ENCODE data around the gene CALCR.
A peak's percentile ranks its signal among the peaks of the same experiment; 100 is the strongest.
"Not testable (repeated sequence)": the region's sequence is repeated elsewhere in the genome, so short reads cannot be mapped to it uniquely, and the experiment has no call there.

Gene CALCR

GRCh38 chr7:93562106-93562505, 12.4 kb downstream of the CALCR start:
- no peak for DNase-seq (ENCODE audit: low read depth in 2 of 2)

GRCh38 chr7:93559639-93560491, 14.7 kb downstream of the CALCR start:
- no peak for DNase-seq (ENCODE audit: low read depth in 2 of 2)

GRCh38 chr7:93558705-93559614, 15.6 kb downstream of the CALCR start:
- no peak for DNase-seq (ENCODE audit: low read depth in 2 of 2)

GRCh38 chr7:93551931-93552330, 22.6 kb downstream of the CALCR start:
- no peak for DNase-seq (ENCODE audit: low read depth in 2 of 2)

DNA sequence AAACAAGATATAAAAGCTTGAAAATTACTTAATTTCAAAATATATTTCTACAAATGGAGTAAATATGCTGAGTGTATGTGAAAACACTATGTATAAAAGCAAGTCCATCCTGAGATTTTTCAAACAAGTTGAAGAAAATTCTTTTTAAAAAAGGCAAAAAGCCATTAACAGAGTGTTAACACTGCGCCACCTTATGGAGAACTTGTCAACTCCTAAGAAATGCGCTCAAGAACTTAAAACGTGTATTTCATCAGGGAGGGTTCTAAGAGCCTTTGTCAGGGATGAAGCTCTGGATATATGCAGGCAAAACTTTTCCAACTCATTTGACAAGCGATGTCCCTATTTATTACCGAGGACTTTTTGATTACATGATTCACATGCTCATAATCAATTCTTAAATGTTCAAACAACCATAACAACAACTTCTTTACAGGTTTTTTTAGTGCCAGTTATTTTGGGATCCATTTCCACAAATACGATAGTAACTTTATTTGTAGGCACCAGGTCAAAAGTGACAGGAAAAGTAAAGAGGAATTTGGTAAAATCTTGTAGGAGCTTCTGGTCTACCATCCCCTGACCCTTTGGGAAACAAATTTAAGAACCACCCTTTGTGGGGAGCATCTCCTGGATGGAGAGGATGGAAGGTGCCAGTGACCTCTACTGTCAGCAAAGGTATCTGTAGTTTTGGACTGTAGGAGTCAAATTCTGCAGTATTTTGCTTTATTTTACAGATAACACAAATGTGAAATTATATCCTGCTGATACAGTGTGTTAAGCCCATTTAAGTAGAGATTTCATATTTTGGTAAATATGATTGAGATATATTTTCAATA, 23.2 kb downstream of the CALCR start:
- peak; percentile 6 to 9 for DNase-seq (ENCODE audit: low read depth in 2 of 2)

- no peak for DNase-seq (ENCODE audit: low read depth in 2 of 2)
Observed at GRCh38 chr7:93547716-93548115, 26.8 kb downstream of the CALCR start.

GRCh38 chr7:93544691-93545090, 29.8 kb downstream of the CALCR start:
- no peak for DNase-seq (ENCODE audit: low read depth in 2 of 2)

GRCh38 chr7:93538061-93538460, 36.5 kb downstream of the CALCR start:
- no peak for DNase-seq (ENCODE audit: low read depth in 2 of 2)

GRCh38 chr7:93535616-93536015, 38.9 kb downstream of the CALCR start:
- no peak for DNase-seq (ENCODE audit: low read depth in 2 of 2)

GRCh38 chr7:93530701-93531100, 43.8 kb downstream of the CALCR start:
- DNase-seq (ENCODE audit: low read depth in 2 of 2): no peak

DNA sequence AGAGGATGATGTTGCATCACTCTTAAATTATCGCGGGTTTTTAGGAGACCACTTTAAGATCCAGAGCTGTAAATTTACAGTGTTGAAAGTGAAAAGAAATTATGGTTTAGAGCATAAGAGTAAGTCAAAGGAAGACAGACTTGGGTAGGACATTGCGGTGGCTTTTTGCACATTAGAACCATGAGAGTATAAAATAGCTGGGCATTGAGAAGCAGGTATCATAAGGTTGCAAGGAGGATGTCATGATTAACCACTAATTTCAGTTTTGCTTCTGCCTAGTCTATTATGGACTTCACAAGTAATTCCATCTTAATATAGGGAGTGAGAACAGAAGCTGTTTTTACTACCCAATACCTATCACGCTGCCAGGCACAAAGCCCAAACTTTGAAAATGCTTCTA, 57.7 kb downstream of the CALCR start:
- no peak for DNase-seq (ENCODE audit: low read depth in 2 of 2)

DNA sequence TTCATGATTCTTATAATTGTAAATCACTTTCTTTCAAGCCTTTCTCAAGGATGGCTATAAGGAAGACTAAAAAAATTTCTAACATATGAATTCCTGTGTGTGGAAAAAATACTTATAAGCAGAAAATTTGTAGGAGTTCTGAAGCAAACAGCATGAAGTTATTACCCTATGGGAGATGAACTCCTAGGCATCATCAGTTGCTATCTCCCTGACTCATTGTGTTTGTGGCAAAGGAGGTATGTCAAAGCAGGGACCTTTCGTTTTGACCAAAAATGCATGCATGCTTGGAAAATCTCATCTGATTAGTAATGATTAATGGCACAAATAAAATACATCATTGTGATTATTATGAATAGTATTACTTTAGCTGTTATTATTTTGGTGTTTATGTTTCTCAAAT, 59.4 kb downstream of the CALCR start:
- no peak for DNase-seq (ENCODE audit: low read depth in 2 of 2)

GRCh38 chr7:93509303-93509702, 65.2 kb downstream of the CALCR start:
- no peak for DNase-seq (ENCODE audit: low read depth in 2 of 2)

DNA sequence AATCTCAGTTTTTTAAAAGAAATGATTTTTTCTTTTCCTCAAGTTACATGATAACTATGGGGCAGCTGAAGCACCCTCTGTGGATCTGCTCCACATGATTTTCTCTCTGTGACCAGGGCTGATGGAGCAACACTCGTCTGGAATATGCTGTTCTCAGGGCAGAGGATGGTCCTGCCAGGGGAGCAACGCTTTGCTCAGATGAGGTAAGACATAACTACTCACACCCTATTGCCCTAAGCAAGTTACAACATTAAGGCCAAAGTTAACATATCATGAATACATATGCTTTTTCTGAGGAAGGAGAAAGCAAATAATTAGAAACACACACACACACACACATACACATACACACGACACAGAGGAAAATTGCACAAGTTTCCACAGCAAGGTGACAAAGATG, 71.4 kb downstream of the CALCR start:
- DNase-seq (ENCODE audit: low read depth in 2 of 2): no peak

DNA sequence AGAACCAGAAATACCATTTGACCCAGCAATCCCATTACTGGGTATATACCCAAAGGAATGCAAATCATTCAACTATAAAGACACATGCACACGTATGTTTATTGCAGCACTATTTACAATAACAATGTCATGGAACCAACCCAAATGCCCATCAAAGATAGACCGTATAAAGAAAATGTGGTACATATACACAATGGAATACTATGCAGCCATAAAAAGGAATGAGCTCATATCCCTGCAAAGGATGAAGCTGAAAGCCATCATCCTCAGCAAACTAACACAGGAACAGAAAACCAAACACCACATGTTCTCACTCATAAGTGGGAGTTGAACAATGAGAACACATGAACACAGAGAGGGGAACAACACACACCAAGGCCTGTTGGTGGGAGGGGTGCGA, 82.7 kb downstream of the CALCR start:
- not testable (repeated sequence) for DNase-seq (ENCODE audit: low read depth in 2 of 2)

DNA sequence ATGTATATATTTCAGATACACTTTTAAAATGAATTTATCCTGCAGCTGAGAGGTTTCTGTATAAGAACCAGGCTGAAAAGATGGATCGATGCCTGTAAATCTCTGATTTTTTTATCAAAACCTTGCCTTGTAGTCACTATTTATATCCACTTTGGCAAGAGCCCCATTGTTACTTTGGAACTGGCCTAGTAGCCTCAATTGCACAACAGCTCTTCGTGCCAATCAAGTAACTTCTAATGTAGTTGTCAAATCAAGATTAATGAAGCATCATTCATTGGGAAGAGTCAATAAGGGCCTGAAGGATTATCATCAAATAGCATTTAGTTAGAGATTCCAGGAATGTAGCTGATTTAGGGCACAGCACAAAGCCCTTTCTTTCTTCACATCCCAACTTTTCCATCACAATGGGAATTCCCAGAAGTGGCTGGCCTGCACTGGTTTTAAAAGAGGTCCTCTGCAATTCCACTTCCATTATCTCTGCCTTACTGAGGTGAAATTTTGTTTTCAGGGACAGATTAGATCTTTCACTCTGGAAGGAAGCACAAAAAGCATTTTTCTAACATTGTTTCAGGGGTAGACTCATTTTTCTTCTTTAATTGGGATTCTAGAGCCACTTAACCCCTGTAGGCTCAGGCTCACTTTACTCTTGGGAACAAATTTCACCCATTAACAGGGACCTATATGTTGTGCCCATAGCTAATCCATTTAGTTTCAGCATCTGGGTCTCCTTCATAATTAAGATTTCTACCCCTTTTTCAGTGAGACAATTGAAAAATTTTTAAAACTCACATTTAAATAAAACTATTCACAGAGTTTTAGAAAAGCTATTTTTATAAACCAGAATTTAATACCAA, 97.8 kb downstream of the CALCR start:
- no peak for DNase-seq (ENCODE audit: low read depth in 2 of 2)

GRCh38 chr7:93475811-93476210, 98.7 kb downstream of the CALCR start:
- no peak for DNase-seq (ENCODE audit: low read depth in 2 of 2)

GRCh38 chr7:93471456-93471855, 103.1 kb downstream of the CALCR start:
- no peak for DNase-seq (ENCODE audit: low read depth in 2 of 2)

DNA sequence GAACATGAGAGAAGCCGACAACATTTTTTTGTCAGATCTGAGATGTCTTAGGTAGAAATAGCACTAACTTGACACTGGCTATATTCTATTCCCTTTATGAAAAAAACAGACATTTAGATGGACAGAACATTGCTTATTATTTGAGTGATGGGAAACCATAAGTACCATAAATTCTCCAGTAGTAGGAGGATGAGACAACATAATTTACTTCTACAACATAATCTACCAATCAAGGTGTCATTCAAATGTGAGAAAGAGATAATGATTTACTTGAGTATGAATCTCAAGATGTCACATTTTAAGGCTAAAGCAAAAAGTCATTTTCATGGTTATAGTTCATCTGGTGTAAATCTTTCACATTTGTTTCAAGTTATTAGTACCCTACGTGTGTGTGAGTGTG, 110.8 kb downstream of the CALCR start:
- no peak for DNase-seq (ENCODE audit: low read depth in 2 of 2)

DNA sequence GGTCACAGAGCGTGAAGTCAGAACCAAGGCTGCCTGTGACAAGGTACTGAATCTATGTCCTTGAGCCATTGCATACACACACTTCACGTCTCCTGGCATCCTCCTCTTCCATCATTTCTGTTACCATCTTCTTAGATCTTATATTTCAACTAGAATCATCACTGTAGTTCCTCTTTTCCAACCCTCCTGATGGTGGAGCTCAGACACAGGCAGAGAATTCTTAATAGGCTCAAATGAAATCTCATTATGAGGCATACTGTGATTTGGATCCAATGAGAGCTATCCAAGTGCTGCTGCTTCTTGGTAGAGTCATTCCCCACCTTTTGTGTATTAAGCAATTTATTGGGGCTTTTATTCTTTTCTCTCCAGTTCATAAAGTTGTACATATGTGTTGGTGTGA, 113.2 kb downstream of the CALCR start:
- DNase-seq (ENCODE audit: low read depth in 2 of 2): no peak

DNA sequence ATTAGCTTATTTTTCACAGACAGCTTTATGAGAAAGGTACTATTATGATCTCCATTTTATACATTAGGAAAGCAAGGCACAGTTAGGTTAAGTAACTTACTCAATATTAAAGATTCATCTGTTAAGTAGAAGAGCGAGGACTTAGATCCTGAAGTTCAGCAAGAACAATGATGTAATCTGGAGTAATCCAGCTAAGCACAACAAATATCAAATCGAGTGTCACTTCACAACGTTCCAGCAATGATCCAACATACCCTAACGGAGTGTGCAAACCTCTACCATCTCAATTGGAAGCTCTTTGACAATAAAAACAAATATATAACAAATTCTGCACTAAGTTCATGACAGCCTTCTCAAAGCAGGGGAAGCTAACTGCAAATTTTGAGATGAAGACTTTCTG, 121.3 kb downstream of the CALCR start:
- DNase-seq (ENCODE audit: low read depth in 2 of 2): no peak
